WTC11 (cell line): Measurements from ENCODE around the gene DACH2.

Experiments used
- CTCF ChIP-seq: fragments of 200-600 bp; IDR thresholded peaks from 2 replicates; pipeline ENCODE4 v1.8.0; 2022; ENCODE audit warnings: antibody characterized with exemption
- ETV6 ChIP-seq: sonication (generic); formaldehyde crosslinking; IDR thresholded peaks from 2 replicates; pipeline ENCODE4 v1.8.1; 2022; ENCODE audit warnings: mild to moderate bottlenecking, missing genetic modification reagents
- SP1 ChIP-seq: sonication (generic); formaldehyde crosslinking; conservative IDR thresholded peaks from 2 replicates; pipeline ENCODE4 v1.8.1; 2022; ENCODE audit warnings: missing genetic modification reagents

GRCh38 chrX:86407371-86407770 is 259.1 kb downstream of the DACH2 start:
- TF ChIP-seq CTCF (no peak), ETV6 (CRISPR knock-in tag) (no peak), SP1 (CRISPR knock-in tag) (no peak)
